ENCODE data around the gene PRG2. TPM values are rescaled to one million over a fixed set of nuclear protein-coding genes. Genes with fewer than 3 reads are reported as not detected.

PRG2 gene
- total and polyA plus RNA-seq, 2 of the 4 experiments (the other 2 are of a cell fraction): not detected

DNA sequence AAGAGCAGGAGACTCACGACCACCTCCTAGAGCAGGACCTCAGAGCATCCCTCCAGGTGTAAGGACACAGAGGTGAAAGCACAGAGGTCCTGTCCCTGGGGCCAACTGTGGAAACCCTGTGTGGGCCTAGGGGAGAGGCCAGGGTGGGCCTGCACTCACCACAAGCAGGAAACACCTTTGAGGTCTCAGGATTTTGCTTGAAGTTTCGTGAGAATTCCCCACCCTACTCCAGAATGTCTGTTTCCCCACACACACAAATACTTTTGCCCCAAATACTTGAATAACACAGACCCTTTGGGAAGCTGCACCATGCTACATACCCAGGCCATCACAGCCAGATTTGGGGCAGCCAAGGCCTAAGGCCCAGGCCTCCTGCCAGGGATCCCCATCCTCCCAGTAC lies 18.3 kb upstream of the PRG2 start:
- Histone ChIP-seq H4K20me1 (ENCODE audit: insufficient read depth, low read length) (no peaks in the 10 kb centered on the region), H2BK15ac (ENCODE audit: low read depth, low read length) (no peak overlapping the region), H3K4me1 (ENCODE audit: control insufficient read depth, insufficient read depth, low read length) (peaks cover 3% of the 10 kb centered on the region; the same call in 1 of the 2 replicates), H3K18ac (ENCODE audit: low read depth, low read length) (no peak overlapping the region), H2BK5ac (ENCODE audit: low read depth, low read length, poor library complexity, severe bottlenecking) (no peak overlapping the region), H2AFZ (replicated peaks; ENCODE audit: low read length, poor library complexity) (no peak overlapping the region), H3K9me1 (ENCODE audit: insufficient read depth, low read length) (no peaks in the 10 kb centered on the region), H3K27me3 (ENCODE audit: control insufficient read depth, insufficient read depth, low read length) (no peaks in the 10 kb centered on the region), H3K36me3 (ENCODE audit: control insufficient read depth, insufficient read depth, low read length) (peaks cover 21% of the 10 kb centered on the region), H3K14ac (replicated peaks; ENCODE audit: low read depth, low read length) (no peak overlapping the region), H3K79me1 (ENCODE audit: low read depth in 1 of 2, low read length in 2 of 2) (no peaks in the 10 kb centered on the region), H3K9ac (ENCODE audit: low read depth, low read length) (no peak overlapping the region), H2AK5ac (ENCODE audit: low read depth, low read length) (no peak overlapping the region), H3K4me2 (ENCODE audit: low read depth, low read length) (no peak overlapping the region), H4K8ac (ENCODE audit: low read depth in 2 of 2, low read length in 2 of 2) (no peak overlapping the region), H4K5ac (ENCODE audit: low read depth, low read length) (no peak overlapping the region), H4K91ac (ENCODE audit: insufficient read depth, low read depth, low read length) (no peak overlapping the region), H3K27ac (ENCODE audit: insufficient read depth, low read length) (no peak overlapping the region), H3K9me3 (ENCODE audit: control insufficient read depth, insufficient read depth, low read length) (no peaks in the 10 kb centered on the region), H2BK120ac (ENCODE audit: low read depth, low read length) (no peak overlapping the region), H3K23ac (ENCODE audit: low read depth, low read length) (no peak overlapping the region), H3K4ac (ENCODE audit: low read depth, low read length) (no peak overlapping the region), H2BK20ac (ENCODE audit: low read depth, low read length) (no peak overlapping the region), H3K56ac (ENCODE audit: extremely low read depth, insufficient read depth, low read length) (no peak overlapping the region), H3K4me3 (ENCODE audit: insufficient read depth, low read depth, low read length) (no peak overlapping the region), H2AK9ac (replicated peaks; ENCODE audit: low read depth, low read length, poor library complexity) (no peak overlapping the region)
- intact Hi-C loops (cut with micrococcal nuclease) (no loop called here), dilution Hi-C loops (cut with HindIII; ENCODE audit: low sequenced_read_pairs, unreplicated experiment) (no loop called here), in situ Hi-C loops (cut with MboI; ENCODE audit: low sequenced_read_pairs) (no loop called here)
- POLR2A ChIA-PET (ENCODE audit: unreplicated experiment): no interaction called here
- DNase-seq (no peak), ATAC-seq (ENCODE audit: low read depth) (no peak)
- WGBS, 2 experiments (ENCODE audit: extremely low coverage in 2 of 2, insufficient read length in 1 of 2): no CpG with 5 or more reads among the region's 2 CpGs
- TF ChIP-seq CHD1 (IDR thresholded peaks at IDR 0.05; ENCODE audit: low read depth, low read length) (no peak), USF2 (IDR thresholded peaks at IDR 0.05; ENCODE audit: low read depth, low read length) (no peak), RCOR1 (IDR thresholded peaks at IDR 0.05; ENCODE audit: insufficient replicate concordance, low read length) (no peak), BHLHE40 (IDR thresholded peaks at IDR 0.05; ENCODE audit: low read depth, low read length) (no peak), MAFK (IDR thresholded peaks at IDR 0.05; ENCODE audit: low read depth, low read length) (no peak), POLR2A (IDR thresholded peaks at IDR 0.05; ENCODE audit: low read depth, low read length) (no peak), MAZ (IDR thresholded peaks at IDR 0.05; ENCODE audit: borderline replicate concordance, low read depth, low read length) (no peak), RFX5 (IDR thresholded peaks at IDR 0.05; ENCODE audit: low read depth, low read length) (no peak), FOS (IDR thresholded peaks at IDR 0.05; ENCODE audit: low read depth, low read length) (no peak), MXI1 (IDR thresholded peaks at IDR 0.05; ENCODE audit: borderline replicate concordance, low read depth, low read length) (no peak), CTCF (conservative IDR thresholded peaks at IDR 0.05; ENCODE audit: low read depth, low read length) (no peak), NFE2L2 (IDR thresholded peaks at IDR 0.05; ENCODE audit: low read depth, low read length) (no peak)
- TF ChIP-seq, protein P1, sequence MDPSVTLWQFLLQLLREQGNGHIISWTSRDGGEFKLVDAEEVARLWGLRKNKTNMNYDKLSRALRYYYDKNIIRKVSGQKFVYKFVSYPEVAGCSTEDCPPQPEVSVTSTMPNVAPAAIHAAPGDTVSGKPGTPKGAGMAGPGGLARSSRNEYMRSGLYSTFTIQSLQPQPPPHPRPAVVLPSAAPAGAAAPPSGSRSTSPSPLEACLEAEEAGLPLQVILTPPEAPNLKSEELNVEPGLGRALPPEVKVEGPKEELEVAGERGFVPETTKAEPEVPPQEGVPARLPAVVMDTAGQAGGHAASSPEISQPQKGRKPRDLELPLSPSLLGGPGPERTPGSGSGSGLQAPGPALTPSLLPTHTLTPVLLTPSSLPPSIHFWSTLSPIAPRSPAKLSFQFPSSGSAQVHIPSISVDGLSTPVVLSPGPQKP (IDR thresholded peaks at IDR 0.05; ENCODE audit: borderline replicate concordance, low read depth, low read length): no peak
- no TSS peak for BruUV-seq (replicated peaks)
- CTCF ChIA-PET: no interaction called here
